Limb (tissue), 2 donors: ENCODE measurements around the gene SIGLEC12.
A peak's percentile ranks its signal among the peaks of the same experiment; 100 is the strongest.
"Not testable (repeated sequence)": the region's sequence is repeated elsewhere in the genome, so short reads cannot be mapped to it uniquely, and the experiment has no call there.

Experiments
- DNase-seq, 2 donors: peaks; one replicate each; pipeline ENCODE4 v3.0.0-alpha.2; 2016; ENCODE audit errors: extremely low spot score in 2 of 2

The SIGLEC12 gene

GRCh38 chr19:51524666-51525264 lies 23.2 kb upstream of the SIGLEC12 start:
- no peak for DNase-seq

- DNase-seq, result no peak
These were observed 20.2 kb upstream of the SIGLEC12 start for GRCh38 chr19:51521781-51522180.

- DNase-seq, result no peak
These were observed 19.8 kb upstream of the SIGLEC12 start for GRCh38 chr19:51521357-51521756.

- DNase-seq, result no peak
These were observed 19.1 kb upstream of the SIGLEC12 start for GRCh38 chr19:51520728-51521127.

GRCh38 chr19:51514866-51515481 lies 13.4 kb upstream of the SIGLEC12 start:
- peak in 1 of 2 donors; percentile 40 for DNase-seq

- no peak for DNase-seq
These were observed 12.4 kb upstream of the SIGLEC12 start for GRCh38 chr19:51513968-51514367.

- no peak for DNase-seq
These were observed 9.8 kb upstream of the SIGLEC12 start for GRCh38 chr19:51511353-51511752.

- DNase-seq, result no peak
These were observed 8.4 kb upstream of the SIGLEC12 start for GRCh38 chr19:51509823-51510660.

- no peak for DNase-seq
These were observed 6.6 kb upstream of the SIGLEC12 start for GRCh38 chr19:51508059-51508733.

- no peak for DNase-seq
These were observed 6.0 kb upstream of the SIGLEC12 start for GRCh38 chr19:51507640-51508058.

- no peak for DNase-seq
These were observed 5.6 kb upstream of the SIGLEC12 start for GRCh38 chr19:51507192-51507591.

GRCh38 chr19:51505904-51506303 lies 4.3 kb upstream of the SIGLEC12 start:
- DNase-seq, result no peak

GRCh38 chr19:51503896-51504295 lies 2.3 kb upstream of the SIGLEC12 start:
- no peak for DNase-seq

- DNase-seq, result no peak
These were observed 1.8 kb upstream of the SIGLEC12 start for GRCh38 chr19:51503286-51503817.

GRCh38 chr19:51500931-51501330 lies 669 bp downstream of the SIGLEC12 start:
- not testable (repeated sequence) for DNase-seq

- DNase-seq, result no peak
These were observed 3.9 kb downstream of the SIGLEC12 start for GRCh38 chr19:51497666-51498065.

GRCh38 chr19:51493776-51494175 lies 7.8 kb downstream of the SIGLEC12 start:
- DNase-seq, result no peak

- no peak for DNase-seq
These were observed 10.0 kb downstream of the SIGLEC12 start for GRCh38 chr19:51491586-51491985.

GRCh38 chr19:51490676-51491075 lies 10.9 kb downstream of the SIGLEC12 start:
- DNase-seq, result no peak

- no peak for DNase-seq
These were observed 12.5 kb downstream of the SIGLEC12 start for GRCh38 chr19:51489113-51489512.

- no peak for DNase-seq
These were observed 13.1 kb downstream of the SIGLEC12 start for GRCh38 chr19:51488491-51488890.
